Activated T-cell treated with anti-CD3 and anti-CD28 coated beads, Interleukin-2, amount 50 U/mL, for 24 hours (primary cell): Measurements from ENCODE around the gene GRIK1.
"Not testable (repeated sequence)": the region's sequence is repeated elsewhere in the genome, so short reads cannot be mapped to it uniquely, and the experiment has no call there.

Experiments
- DNase-seq: peaks from one replicate; pipeline ENCODE4 v3.0.0-alpha.2; 2020
- H3K27ac Mint-ChIP-seq: 2 replicates; pipeline ENCODE4 v1.8.0; 2020; ENCODE audit warnings: mild to moderate bottlenecking, mixed read lengths
- H3K27me3 Mint-ChIP-seq: 2 replicates; pipeline ENCODE4 v1.8.0; 2020; ENCODE audit warnings: mixed read lengths
- H3K36me3 Mint-ChIP-seq: 2 replicates; pipeline ENCODE4 v1.8.0; 2020; ENCODE audit warnings: low read depth, mixed read lengths
- H3K4me1 Mint-ChIP-seq: 2 replicates; pipeline ENCODE4 v1.8.0; 2020; ENCODE audit warnings: low read depth, mixed read lengths
- H3K4me3 Mint-ChIP-seq: 2 replicates; pipeline ENCODE4 v1.8.0; 2020; ENCODE audit warnings: mild to moderate bottlenecking, moderate library complexity, mixed read lengths
- H3K9me3 Mint-ChIP-seq: 2 replicates; pipeline ENCODE4 v1.8.0; 2020; ENCODE audit warnings: mixed read lengths

GRIK1 gene

DNA sequence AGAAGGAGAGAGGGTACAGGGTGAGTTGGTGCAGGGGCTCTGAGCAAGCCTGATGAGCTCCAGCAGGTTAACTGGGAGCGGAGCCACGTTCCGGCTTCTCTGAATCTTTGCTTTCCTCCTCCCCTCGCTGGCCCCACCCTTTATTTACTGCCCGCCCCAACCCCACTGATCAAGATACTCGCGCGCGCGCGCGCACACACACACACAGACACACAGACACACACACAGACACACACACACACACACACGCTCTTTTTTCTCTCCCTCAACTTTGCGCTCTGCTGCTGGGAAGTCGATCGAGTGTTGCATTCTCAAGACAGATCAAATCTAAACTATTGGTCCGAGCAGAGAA lies at the start of gene GRIK1:
TSS of gene GRIK1 (minus strand) at position 73 of the 352 bp plus-strand sequence.
- no peak within 1 kb of the TSS for H3K27ac Mint-ChIP-seq
- no peaks in the 10 kb centered on the region for H3K36me3 Mint-ChIP-seq
- peaks cover 4% of the 10 kb centered on the region for H3K4me1 Mint-ChIP-seq
- no peaks in the 10 kb centered on the region for H3K9me3 Mint-ChIP-seq
- no peak within 1 kb of the TSS for H3K4me3 Mint-ChIP-seq
- no peak for DNase-seq
- H3K27me3 Mint-ChIP-seq: peaks cover 54% of the 10 kb centered on the region

DNA sequence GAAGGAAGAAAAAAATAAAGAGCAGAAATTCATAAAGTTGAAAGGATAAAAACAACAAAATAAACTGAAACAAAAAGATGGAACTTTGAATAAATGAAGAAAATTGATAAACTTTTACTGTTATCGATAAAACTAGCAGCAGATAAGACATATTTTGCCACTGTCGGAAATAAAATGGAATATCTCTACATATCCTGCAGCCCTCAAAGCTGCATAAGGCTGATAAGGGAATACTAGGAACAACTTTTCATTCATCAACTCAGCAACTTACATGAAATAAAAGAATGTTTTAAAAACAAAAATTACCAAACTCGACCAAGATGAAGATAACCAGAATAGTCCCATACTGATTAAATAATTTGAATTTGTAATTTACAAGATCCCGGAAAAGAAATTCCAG lies 48.0 kb upstream of the GRIK1 start:
- Mint-ChIP-seq H3K27ac (no peak overlapping the region), H3K27me3 (no peaks in the 10 kb centered on the region), H3K9me3 (peaks cover 5% of the 10 kb centered on the region), H3K36me3 (no peaks in the 10 kb centered on the region), H3K4me3 (no peak overlapping the region), H3K4me1 (no peaks in the 10 kb centered on the region)
- no peak for DNase-seq

DNA sequence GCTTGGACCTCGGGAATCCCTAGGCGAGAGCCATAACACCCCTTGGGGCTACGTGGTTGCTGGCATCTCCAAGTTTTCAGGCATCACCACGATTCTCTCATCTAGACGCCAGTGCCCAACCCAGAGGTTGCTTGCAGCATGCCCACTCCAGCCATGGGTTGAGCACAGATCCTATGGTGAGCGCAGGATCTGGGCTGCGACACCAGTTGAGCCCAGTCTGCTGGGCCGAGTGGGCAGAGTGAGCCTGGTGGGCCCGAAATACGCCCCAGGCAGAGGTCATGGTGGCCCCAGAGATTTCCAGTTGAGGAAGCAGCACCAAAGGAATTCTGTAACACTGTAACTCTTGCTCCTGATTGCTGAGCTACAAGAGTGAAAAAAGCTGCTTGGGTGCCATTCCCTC lies 46.1 kb upstream of the GRIK1 start:
- H3K4me1 Mint-ChIP-seq: no peaks in the 10 kb centered on the region
- no peak overlapping the region for H3K4me3 Mint-ChIP-seq
- H3K27ac Mint-ChIP-seq: no peak overlapping the region
- no peaks in the 10 kb centered on the region for H3K27me3 Mint-ChIP-seq
- peaks cover 5% of the 10 kb centered on the region for H3K9me3 Mint-ChIP-seq
- H3K36me3 Mint-ChIP-seq: no peaks in the 10 kb centered on the region
- DNase-seq: no peak

DNA sequence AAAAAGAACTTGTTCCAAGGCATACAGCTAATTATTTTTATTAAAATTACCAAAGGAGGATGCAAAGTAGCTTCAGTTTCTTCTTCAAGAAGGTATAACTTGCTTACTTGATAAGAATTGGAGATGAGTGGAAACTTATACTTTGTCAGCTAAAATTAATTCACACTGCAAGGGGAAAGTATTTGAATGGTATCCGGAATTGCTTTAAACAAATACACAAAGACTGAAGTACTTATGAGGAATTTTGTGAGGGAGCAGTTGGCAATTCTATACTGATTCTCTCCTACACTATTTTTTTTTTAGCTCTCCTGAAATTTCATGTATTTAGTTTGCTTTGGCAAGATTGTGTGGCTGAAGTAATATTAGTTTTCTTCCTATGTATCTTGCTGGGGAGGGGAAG lies 39.2 kb upstream of the GRIK1 start:
- H3K4me1 Mint-ChIP-seq: no peaks in the 10 kb centered on the region
- H3K36me3 Mint-ChIP-seq: no peaks in the 10 kb centered on the region
- no peak overlapping the region for H3K27ac Mint-ChIP-seq
- no peaks in the 10 kb centered on the region for H3K9me3 Mint-ChIP-seq
- no peaks in the 10 kb centered on the region for H3K27me3 Mint-ChIP-seq
- no peak overlapping the region for H3K4me3 Mint-ChIP-seq
- DNase-seq: no peak

DNA sequence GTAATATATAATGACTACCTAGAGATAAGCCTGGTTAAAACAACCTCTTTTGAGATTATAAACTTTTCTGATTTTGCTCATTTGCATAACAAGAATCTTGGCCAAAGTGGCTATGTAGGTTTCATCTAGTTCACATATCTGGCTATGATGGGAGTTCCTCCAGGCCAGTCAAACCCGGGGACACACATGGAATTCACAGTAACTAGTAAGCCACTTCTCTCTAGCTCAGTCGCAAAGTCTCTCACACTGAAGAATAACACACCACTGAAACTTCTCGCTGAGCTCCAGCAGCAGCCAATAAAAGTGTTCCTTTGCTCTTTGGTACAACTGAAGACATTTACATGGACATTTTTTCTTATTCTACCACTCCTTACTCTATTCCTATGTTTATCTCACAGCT lies 36.0 kb upstream of the GRIK1 start:
- Mint-ChIP-seq H3K4me1 (no peaks in the 10 kb centered on the region), H3K9me3 (no peaks in the 10 kb centered on the region), H3K27me3 (no peaks in the 10 kb centered on the region), H3K36me3 (no peaks in the 10 kb centered on the region), H3K4me3 (no peak overlapping the region), H3K27ac (no peak overlapping the region)
- DNase-seq: no peak

DNA sequence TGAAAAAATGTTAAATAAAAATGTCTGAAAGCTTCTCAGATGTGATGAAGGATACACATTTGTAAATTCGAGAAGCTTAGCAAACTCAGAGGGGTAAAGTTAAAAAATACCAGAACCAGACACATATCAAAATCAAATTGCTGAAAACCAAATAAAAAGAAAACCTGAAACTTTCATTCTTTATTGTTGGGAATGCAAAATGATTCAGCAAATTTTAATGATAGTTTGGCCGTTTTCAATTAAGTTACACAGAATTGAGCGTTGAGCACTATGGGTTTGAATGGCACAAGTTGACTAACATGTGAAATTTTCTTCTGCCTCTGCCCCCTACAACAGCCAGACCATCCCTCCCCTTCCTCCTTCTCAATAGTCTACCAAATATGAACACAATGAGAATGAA lies 33.5 kb upstream of the GRIK1 start:
- Mint-ChIP-seq H3K27me3 (no peaks in the 10 kb centered on the region), H3K4me3 (no peak overlapping the region), H3K9me3 (no peaks in the 10 kb centered on the region), H3K27ac (no peak overlapping the region), H3K4me1 (no peaks in the 10 kb centered on the region), H3K36me3 (no peaks in the 10 kb centered on the region)
- DNase-seq: no peak

DNA sequence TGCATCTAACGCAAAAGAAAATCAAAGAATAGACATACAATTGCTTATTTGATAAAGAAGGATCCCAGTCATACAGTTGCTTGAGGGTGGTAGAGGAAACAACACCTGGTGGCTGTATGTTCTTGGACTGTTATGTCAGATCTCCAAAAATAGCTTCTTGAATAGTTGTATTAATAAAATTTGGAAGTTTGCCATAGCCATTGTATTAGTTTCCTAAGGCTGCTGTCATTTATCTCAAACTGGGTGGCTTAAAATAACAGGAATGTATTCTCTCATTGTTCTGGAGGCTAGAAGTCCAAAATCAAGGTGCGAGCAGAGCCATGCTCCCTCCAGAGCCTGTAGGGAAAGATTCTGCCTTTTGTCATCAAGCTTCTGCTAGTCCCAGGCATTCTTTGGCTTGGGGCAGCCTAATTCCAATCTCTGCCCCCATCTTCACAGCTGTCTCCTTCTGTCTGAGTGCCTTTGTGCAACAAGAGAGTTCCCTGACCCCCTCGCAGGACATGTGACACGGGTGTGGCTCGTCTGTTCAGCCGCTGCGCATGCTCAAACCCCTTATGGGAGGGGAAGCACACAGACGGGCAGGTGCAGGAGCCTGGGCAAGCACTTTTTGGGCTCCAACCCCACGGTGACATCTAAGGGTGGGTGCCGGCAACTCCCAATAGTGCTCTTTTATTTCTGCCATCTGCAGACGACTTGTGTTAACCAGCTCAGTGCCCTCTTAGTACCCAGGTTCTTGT lies 21.7 kb upstream of the GRIK1 start:
- H3K27me3 Mint-ChIP-seq: no peaks in the 10 kb centered on the region
- no peak overlapping the region for H3K4me3 Mint-ChIP-seq
- H3K4me1 Mint-ChIP-seq: no peaks in the 10 kb centered on the region
- H3K27ac Mint-ChIP-seq: no peak overlapping the region
- no peaks in the 10 kb centered on the region for H3K36me3 Mint-ChIP-seq
- H3K9me3 Mint-ChIP-seq: no peaks in the 10 kb centered on the region
- no peak for DNase-seq

DNA sequence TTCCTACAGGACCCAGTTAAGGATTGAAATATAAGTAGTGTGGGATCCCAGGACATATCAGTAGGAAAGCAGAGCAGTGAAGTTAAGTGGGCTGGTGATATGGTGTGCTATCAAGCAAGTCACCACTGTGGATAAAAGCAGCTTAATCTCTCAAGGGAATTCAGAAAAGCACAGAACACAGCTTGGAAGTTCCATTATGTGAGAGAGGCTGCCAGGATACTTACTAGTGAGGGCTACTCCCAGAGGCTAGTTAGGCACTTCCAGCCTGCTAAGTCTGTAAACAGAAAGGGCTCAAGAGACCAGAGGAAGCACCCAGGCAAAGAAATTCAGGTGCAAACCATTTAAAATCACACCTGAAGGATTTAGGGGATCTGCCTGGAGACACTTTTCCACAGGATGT lies 18.8 kb upstream of the GRIK1 start:
- H3K9me3 Mint-ChIP-seq: no peaks in the 10 kb centered on the region
- no peak for DNase-seq
- no peaks in the 10 kb centered on the region for H3K27me3 Mint-ChIP-seq
- H3K4me3 Mint-ChIP-seq: no peak overlapping the region
- no peaks in the 10 kb centered on the region for H3K4me1 Mint-ChIP-seq
- no peak overlapping the region for H3K27ac Mint-ChIP-seq
- H3K36me3 Mint-ChIP-seq: no peaks in the 10 kb centered on the region

DNA sequence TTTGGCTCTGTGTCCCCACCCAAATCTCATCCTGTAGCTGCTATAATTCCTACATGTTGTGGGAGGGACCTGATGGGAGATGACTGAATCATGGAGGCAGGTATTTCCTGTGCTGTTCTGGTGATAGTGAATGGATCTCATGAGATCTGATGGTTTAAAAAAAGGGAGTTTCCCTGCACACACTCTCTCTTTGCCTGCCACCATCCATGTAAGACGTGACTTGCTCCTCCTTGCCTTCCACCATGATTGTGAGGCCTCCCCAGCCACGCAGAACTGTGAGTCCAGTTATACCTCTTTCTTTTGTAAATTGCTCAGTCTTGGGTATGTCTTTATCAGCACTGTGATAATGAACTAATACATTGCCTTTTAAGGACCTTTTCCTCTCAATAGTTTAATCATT lies 18.2 kb upstream of the GRIK1 start:
- not testable (repeated sequence) for H3K9me3 Mint-ChIP-seq, H3K27ac Mint-ChIP-seq, H3K36me3 Mint-ChIP-seq, H3K27me3 Mint-ChIP-seq, H3K4me3 Mint-ChIP-seq, DNase-seq, H3K4me1 Mint-ChIP-seq

DNA sequence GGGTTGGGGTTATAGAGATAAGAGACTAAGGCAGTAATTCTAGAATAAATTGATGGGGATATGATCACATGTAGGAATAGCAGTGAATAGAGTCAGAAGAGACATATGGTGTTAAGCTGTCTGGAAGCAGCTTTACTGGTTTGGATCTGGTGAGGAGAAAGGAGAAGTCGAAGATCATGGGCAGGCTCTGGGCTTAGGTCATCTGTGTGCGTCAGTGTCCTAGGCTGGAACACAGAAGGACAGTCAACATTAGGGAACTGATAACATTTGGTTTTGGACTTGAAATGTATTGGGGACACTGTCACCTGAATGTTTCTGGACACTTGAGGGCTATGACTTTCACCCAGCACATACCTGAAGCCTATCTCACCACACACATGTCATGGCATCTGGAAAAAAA lies 13.9 kb upstream of the GRIK1 start:
- no peak for DNase-seq
- Mint-ChIP-seq H3K9me3 (no peaks in the 10 kb centered on the region), H3K4me1 (no peaks in the 10 kb centered on the region), H3K27ac (no peak overlapping the region), H3K36me3 (no peaks in the 10 kb centered on the region), H3K4me3 (no peak overlapping the region), H3K27me3 (no peaks in the 10 kb centered on the region)

DNA sequence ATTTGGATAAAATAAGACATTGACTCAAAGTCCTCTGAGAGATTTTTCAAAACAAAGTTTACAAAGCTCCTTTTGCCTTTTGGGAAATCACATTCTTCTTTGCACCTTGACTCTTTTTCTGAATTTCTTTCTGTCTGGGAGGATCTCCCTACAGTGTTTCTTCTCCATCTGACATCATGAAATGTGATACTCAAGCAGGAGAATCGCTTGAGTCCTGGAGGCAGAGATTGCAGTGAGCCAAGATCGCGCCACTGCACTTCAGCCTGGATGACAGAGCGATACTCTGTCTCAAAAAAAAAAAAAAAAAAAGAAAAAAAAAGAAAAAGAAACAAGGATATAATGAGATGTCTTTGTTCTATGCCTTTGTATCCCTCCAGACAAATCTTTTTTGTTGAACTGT lies 13.3 kb upstream of the GRIK1 start:
- H3K9me3 Mint-ChIP-seq: no peaks in the 10 kb centered on the region
- H3K27me3 Mint-ChIP-seq: no peaks in the 10 kb centered on the region
- H3K27ac Mint-ChIP-seq: no peak overlapping the region
- H3K36me3 Mint-ChIP-seq: no peaks in the 10 kb centered on the region
- DNase-seq: no peak
- no peaks in the 10 kb centered on the region for H3K4me1 Mint-ChIP-seq
- H3K4me3 Mint-ChIP-seq: no peak overlapping the region

DNA sequence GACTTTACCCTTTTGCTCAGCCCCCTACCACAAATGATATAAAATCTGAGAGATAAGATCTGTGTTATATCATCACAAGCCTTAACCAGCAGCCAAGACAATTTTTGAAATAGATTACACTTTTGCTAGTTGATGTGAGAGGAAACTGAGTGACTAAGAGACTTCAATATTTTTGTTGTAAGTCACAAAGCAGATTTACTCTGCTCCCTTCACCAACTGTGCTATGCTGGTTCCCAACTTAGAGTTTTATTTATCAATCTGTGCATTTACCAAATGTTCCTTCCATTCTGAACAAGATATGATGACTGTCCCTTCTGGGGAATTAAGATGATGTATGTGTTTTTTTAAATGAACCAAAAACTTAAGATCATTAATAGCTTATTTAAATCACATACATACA lies 12.1 kb upstream of the GRIK1 start:
- Mint-ChIP-seq H3K4me1 (no peaks in the 10 kb centered on the region), H3K27ac (no peak overlapping the region)

DNA sequence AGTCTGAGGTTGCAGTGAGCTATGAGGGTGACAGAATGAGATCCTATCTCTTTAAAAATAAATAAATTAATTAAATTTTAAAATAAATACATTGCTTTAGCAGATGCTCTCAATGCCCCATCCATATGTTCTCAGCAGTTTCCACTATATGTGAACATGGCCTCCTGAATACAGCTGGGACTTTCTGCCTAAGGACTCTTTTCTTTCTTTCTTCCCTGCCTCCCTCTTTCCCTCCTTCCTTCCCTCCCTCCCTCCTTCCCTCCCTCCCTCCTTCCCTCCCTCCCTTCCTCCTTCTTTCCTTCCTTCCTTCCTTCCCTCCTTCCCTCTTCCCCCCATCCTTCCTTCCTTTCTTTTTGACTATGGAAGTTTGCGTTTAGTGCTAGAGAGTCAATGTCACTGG lies 10.2 kb upstream of the GRIK1 start:
- Mint-ChIP-seq H3K27ac (no peak overlapping the region), H3K4me1 (no peaks in the 10 kb centered on the region), H3K27me3 (no peaks in the 10 kb centered on the region), H3K36me3 (no peaks in the 10 kb centered on the region), H3K4me3 (no peak overlapping the region), H3K9me3 (no peaks in the 10 kb centered on the region)
- DNase-seq: no peak

More for the DNA sequence above, 12.1 kb upstream of the GRIK1 start:
- Mint-ChIP-seq H3K4me3 (no peak overlapping the region), H3K9me3 (no peaks in the 10 kb centered on the region), H3K36me3 (no peaks in the 10 kb centered on the region), H3K27me3 (no peaks in the 10 kb centered on the region)
- no peak for DNase-seq

DNA sequence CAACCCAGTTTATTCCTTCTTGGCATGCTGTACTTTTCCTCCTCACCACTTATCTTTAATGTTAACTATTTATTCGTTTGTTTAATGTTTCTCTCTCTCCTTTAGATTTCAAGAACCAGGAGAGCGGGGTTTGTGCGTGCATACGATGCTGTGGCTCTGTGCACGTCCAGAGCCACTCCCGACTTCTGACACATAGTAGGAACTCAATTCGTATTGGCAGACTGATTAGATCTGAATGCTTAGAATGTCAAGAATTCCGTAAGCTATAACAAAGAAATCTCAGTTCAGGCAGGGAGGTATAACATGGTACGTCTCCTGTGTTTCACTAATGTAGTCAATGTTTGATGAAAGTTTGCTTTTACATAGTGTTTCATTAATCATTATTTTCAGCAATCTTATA lies 7.3 kb upstream of the GRIK1 start:
- Mint-ChIP-seq H3K9me3 (no peaks in the 10 kb centered on the region), H3K27me3 (peaks cover 7% of the 10 kb centered on the region), H3K4me3 (no peak overlapping the region), H3K4me1 (no peaks in the 10 kb centered on the region), H3K27ac (no peak overlapping the region), H3K36me3 (no peaks in the 10 kb centered on the region)
- DNase-seq: no peak

DNA sequence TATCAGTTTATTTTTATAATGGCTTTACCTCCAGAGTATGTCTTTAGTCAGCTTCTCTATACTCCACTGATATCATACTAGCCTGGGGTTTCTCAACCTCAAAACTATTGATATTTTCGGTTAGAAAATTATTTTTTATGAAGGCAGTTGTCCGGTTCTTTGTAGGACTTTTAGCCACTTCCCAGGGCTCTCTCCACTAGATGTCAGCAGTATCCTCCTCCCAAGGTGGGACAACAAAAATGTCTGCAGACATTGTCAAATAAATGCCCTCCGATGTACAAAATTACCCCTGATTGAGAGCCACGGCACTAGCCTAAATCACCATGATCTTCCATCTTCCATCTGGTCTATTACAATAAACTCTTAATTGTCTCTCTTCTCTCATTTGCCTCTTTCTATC lies 4.1 kb upstream of the GRIK1 start:
- Mint-ChIP-seq H3K36me3 (no peaks in the 10 kb centered on the region), H3K27ac (no peak overlapping the region), H3K4me1 (peaks cover 4% of the 10 kb centered on the region), H3K4me3 (no peak overlapping the region), H3K27me3 (peaks cover 32% of the 10 kb centered on the region), H3K9me3 (no peaks in the 10 kb centered on the region)
- no peak for DNase-seq

DNA sequence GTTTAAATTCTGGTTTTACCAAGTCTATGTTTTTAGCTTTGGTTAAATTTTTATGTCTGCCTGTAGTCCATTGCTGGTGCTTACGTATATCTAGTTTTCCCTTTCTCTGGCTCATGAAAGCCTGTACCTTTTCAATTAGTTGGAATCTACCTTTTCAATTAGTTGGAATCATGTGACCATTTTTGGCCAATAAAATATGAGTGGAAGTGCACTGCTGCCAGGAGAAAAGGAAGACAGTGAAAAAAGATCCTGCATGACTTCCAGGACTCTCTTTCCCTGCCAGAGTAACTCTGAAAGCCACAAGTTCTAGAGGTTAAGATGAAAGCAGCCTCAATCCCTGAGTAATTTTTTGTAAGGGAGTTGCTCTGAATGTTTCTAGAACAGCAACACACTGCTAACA lies 2.2 kb upstream of the GRIK1 start:
- Mint-ChIP-seq H3K27ac (no peak overlapping the region), H3K27me3 (peaks cover 51% of the 10 kb centered on the region), H3K4me1 (peaks cover 4% of the 10 kb centered on the region), H3K4me3 (no peak overlapping the region), H3K36me3 (no peaks in the 10 kb centered on the region), H3K9me3 (no peaks in the 10 kb centered on the region)
- no peak for DNase-seq
